Measurements from ENCODE around the gene TMCC3.

DNA sequence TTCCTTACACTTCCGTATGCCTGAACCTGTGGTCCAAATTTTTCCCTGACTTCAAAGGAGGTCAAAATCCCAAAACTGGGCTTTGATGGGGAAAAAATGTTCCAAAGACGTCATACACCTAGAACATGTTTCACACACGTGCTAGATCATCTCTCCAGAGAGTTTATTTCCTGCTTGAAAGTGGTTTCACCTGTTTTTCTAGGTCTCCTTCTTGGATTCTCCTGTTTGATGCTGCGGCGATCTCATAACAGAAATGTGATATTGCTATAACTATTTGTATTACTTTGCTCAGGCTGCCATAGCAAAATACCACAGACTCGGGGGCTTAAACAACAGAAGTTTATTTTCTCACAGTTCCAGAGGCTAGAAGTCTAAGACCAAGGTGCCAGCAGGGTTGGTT lies 19.7 kb upstream of the TMCC3 start:
- TF ChIP-seq CTCF (optimal IDR thresholded peaks at IDR 0.05 in 1 of 3, IDR thresholded peaks at IDR 0.05 in 1 of 3, conservative IDR thresholded peaks at IDR 0.05 in 1 of 3; ENCODE audit: extremely low read depth in 1 of 3, insufficient read depth in 2 of 3, low read length in 3 of 3) (no peak), EZH2 (IDR thresholded peaks at IDR 0.05; ENCODE audit: low read length) (no peak)

All from keratinocyte (primary cell).